CD4-positive, alpha-beta T cell treated with Interleukin-6 for 4 hours (primary cell): ENCODE results near the gene CALN1.
"Not testable (repeated sequence)": the region's sequence is repeated elsewhere in the genome, so short reads cannot be mapped to it uniquely, and the experiment has no call there.

Experiments used
- DNase-seq: peaks from one replicate; pipeline ENCODE4 v3.0.0-alpha.2; 2020; ENCODE audit warnings: mixed read lengths

CALN1 gene

GRCh38 chr7:72408966-72409637, 3.0 kb downstream of the CALN1 start:
- no peak for DNase-seq

DNA sequence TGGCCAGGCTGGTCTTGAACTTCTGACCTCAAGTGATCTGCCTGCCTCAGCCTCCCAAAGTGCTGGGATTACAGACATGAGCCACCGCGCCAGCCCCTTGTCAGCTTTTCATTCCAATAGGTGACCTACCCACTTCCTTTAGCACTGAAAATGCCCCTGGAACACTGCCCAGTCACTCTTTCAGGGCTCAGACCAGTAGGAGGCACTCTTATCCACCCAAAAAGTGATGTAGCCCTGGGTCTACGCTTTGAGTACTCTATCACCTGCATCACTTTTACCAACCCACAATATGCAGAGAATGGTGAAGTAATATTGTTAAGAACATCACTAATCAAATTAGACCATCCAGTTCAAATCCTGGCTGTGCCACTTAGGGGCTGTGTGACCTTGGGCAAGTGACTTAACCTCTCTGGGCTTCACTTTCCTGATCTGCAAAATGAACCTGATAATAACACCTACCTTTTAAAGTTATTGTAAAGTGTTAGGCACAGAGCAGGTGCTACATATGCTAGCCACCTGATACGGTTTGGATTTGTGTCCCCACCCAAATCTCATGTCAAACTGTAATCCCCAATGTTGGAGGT, 5.2 kb downstream of the CALN1 start:
- no peak for DNase-seq

GRCh38 chr7:72405871-72406270, 6.3 kb downstream of the CALN1 start:
- no peak for DNase-seq

DNA sequence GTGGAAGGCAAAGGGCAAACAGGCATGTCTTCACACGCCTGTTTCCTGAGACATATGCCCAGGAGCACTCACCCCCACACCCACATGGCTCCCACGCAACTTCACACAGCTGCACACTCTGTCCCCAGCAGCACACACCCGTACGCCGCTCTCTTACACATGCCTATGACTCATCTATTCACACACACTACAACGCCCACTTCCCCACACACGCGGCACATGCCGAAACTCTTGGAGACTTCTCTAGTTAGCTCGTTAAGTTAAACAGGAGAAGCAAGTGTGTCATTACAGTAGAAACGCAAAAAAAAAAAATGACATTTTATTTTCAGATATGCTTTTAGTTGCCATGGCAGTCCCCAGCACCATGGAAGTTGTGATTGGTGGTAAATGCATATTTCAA, 6.7 kb downstream of the CALN1 start:
- no peak for DNase-seq

DNA sequence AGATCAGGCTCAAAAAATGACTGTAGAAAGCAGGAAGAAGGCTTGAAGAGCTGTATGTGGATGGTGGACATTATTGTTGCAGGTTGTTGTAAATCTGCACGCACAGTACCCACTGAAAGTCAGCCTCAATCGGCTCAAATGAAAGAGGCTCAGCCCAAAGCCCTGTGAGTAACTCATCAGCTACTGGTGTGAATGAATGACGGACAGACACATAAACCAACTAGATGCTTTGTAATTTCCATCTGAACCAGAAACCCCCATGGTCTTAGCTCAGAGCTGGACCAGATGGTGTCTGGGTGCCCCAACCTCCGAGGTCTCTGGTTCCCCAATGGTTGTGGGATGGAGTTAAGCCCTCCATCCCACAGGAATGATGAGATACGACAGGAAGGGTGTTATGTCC, 7.4 kb downstream of the CALN1 start:
- DNase-seq, result no peak

GRCh38 chr7:72403458-72404076, 8.6 kb downstream of the CALN1 start:
- no peak for DNase-seq

- DNase-seq, result no peak
These were observed 18.1 kb downstream of the CALN1 start for GRCh38 chr7:72394016-72394415.

- DNase-seq, result no peak
These were observed 20.2 kb downstream of the CALN1 start for GRCh38 chr7:72391821-72392377.

- DNase-seq, result no peak
These were observed 26.0 kb downstream of the CALN1 start for GRCh38 chr7:72386118-72386517.

DNA sequence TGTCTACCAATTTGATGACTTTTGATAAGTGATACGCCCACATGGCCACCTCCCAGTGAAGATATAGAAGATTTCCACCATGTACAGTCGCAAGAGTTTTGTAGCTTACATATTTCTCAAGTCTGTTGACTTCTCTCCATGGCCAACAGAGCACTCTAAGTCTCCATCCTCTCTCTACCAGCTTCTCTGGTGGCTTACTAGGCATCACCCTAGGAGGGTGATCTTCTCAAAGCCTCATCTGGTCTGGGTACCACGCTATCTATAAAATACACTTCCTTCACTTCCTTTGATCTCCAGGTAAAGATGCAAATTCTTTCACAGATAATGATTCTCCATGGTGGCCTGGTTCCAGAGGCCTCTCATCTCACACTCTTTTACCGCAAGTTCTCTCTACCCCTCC, 49.9 kb downstream of the CALN1 start:
- DNase-seq, result no peak

DNA sequence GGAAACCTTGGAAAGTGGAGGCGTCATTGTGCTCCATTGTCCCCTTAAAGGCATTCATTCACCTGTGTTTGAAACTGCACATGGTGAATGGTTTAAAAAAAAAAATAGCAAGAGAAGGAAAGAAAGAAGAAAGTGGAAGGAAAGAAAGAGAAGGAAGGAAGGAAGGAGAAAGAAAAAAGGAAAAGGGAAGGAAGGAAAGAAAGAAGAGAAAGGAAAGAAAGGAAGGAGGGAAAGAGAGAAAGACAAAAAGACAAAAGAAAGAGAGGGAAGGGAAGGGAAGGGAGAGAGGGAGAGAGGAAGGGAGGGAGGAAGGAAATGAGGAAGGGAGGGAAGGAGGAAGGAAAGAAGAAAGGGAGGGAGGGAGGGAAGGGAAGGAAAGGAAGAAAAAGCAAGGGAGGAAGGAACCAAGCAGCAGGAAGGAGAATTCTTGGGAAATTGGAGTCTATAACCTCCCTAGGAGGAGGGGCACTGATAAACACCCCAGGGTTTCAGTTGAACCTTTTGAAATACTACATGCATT, 66.9 kb downstream of the CALN1 start:
- no peak for DNase-seq

- DNase-seq, result no peak
These were observed 68.1 kb downstream of the CALN1 start for GRCh38 chr7:72343991-72344390.

GRCh38 chr7:72343354-72343753, 68.8 kb downstream of the CALN1 start:
- not testable (repeated sequence) for DNase-seq

- no peak for DNase-seq
These were observed 74.6 kb downstream of the CALN1 start for GRCh38 chr7:72337390-72338167.

- no peak for DNase-seq
These were observed 75.3 kb downstream of the CALN1 start for GRCh38 chr7:72336632-72337389.

DNA sequence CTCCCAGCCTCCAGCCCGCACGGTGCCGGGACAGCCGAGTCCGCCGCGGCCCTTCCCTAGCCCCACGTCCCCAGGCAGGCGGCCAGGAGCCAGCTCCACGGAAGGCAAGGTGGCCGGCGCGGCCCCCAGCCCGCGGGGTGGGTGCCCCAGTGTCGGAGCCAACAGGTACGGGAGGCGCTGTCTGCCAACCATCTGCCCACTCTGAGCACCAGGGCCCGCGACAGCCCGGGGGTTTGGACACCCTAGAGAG, 75.8 kb downstream of the CALN1 start:
- no peak for DNase-seq

DNA sequence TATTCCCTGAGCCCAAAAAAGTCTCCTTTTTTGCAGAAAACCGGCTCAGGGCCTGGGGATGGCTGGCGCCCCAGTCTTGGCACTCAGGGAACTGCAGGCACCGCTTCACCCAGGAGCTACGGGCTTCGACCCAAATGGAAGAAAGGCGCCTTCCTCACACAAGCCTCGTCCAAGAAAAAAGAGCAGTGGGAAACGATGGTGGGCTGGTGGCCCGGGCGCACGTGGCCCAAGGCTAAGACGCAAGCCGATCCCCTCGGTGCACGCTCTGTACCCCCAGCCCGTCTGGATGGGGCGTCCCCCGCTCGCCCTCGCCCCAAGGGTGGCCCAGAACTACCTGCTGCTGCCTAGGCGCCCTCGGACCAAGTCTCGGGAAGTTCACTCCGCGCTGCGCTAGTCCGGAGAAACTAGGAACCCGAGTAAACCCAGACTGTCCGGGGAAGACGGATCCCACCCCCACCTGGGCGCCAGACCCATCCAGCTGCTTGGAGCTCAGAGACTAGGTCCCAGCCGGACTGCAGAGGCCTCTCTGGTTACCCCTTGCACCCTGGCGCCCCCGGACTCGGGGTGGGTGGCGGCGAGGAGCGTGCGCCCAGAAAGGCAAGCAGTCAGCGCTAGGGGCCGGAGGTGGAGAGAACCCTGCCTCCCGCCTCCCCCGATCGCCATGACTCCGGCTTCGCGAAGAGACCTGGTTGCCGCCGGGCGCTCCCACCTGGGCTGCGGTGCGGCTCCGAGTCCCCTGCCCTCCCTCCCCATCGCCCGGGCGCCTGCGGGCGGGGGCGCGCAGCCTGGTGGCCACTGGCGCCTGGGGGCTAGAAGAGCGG, 76.4 kb downstream of the CALN1 start:
- DNase-seq, result no peak

DNA sequence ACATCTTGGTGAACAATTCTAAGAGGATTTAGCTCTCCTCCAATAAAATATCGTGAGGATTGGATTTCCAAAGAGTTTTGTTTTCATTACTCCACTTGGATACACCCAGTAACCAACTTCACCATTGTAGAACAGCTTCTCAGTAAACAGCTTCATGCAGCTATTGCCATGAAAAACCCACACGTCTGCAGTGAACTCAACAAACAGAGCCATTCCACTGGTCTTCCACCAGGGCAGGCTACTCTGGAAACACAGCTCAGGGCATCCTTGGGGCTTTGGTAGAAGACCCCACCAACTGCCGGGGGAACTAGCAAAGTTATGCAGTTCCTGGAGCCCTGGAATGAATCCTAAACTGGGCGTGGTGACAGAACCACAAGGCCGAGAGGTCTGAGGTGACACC, 77.4 kb downstream of the CALN1 start:
- no peak for DNase-seq

DNA sequence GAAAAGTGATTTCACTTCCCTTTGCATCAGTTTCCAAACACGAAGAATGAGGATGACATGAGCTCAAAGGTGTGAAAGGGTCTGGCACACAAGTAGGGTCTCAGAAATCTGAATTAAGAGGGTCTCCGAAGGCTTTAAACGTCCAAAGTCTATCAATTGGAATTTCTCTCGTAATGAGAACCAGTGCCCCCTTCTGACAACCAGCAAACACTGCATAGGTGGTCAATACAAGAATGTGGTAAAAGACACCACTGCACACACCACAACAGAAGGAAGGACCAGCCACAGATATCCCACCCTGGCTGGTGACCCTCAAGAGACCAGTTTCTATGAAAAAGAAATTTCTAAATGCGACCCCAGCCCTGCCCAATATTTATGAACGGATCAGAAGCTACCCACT, 78.1 kb downstream of the CALN1 start:
- DNase-seq, result no peak

DNA sequence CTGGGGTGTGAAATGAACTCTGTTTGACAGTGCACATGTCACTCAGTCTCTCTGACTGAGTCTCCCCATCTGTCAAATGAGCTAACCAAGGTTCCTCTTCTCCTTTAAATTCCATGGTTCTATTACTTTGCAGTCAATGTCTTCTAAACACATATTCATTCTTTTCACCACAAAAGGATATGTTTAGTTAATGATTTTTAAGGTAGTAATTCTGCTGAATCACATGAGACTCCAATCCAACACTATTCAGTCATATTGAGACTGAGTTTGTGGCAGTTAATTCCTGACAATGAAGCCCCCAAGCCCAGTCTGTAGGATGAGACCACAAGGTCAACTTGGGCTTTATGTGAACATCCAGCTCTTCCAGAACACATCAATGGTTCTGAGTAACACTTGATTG, 85.3 kb downstream of the CALN1 start:
- no peak for DNase-seq

- DNase-seq, result no peak
These were observed 85.8 kb downstream of the CALN1 start for GRCh38 chr7:72326365-72326764.

- no peak for DNase-seq
These were observed 86.6 kb downstream of the CALN1 start for GRCh38 chr7:72325561-72325960.
